Measurements from ENCODE around the gene LAMA5. TPM values are rescaled to one million over a fixed set of nuclear protein-coding genes. Genes with fewer than 3 reads are reported as not detected.

LAMA5 gene
- total RNA-seq, 4 donors from 2014 or later, result 45.5 to 115 (median 62.5) TPM

GRCh38 chr20:62391165-62392076 lies 24.3 kb upstream of the LAMA5 start:
- no peak for TF ChIP-seq CTCF (IDR thresholded peaks at IDR 0.05)
- ATAC-seq (ENCODE audit: low FRiP score), result no peak
- no peak for DNase-seq (ENCODE audit: low spot score)

- no peak for TF ChIP-seq CTCF (IDR thresholded peaks at IDR 0.05)
- ATAC-seq (ENCODE audit: low FRiP score) (no peak), DNase-seq (ENCODE audit: low spot score) (no peak)
Observed at GRCh38 chr20:62390317-62391164, 23.4 kb upstream of the LAMA5 start.

- no peak for ATAC-seq (ENCODE audit: low FRiP score)
- DNase-seq (ENCODE audit: low spot score), result no peak
- TF ChIP-seq CTCF (IDR thresholded peaks at IDR 0.05), result no peak
Observed at GRCh38 chr20:62389601-62390087, 22.5 kb upstream of the LAMA5 start.

GRCh38 chr20:62388839-62389600 lies 21.9 kb upstream of the LAMA5 start:
- no peak for DNase-seq (ENCODE audit: low spot score)
- TF ChIP-seq CTCF (IDR thresholded peaks at IDR 0.05), result no peak
- ATAC-seq (ENCODE audit: low FRiP score), result no peak

GRCh38 chr20:62387933-62388635 lies 21.0 kb upstream of the LAMA5 start:
- no peak for TF ChIP-seq CTCF (IDR thresholded peaks at IDR 0.05)
- DNase-seq (ENCODE audit: low spot score) (no peak), ATAC-seq (ENCODE audit: low FRiP score) (no peak)

Data from omental fat pad (tissue), 4 donors.